GM18951 (cell line): ENCODE measurements around the gene BLMH.

ENCODE experiments used
- POLR2A ChIP-seq: IDR thresholded peaks from 4 replicates; pipeline ENCODE4 v1.6.1; 2011; ENCODE audit warnings: mild to moderate bottlenecking; ENCODE audit not compliant: insufficient read length, insufficient read depth; ENCODE audit errors: extremely low read depth
- in situ Hi-C: fragments of 300-500 bp; cut with MboI; formaldehyde crosslinking; loops from one replicate; pipeline ENCODE4 v1.12.0; 2022; ENCODE audit warnings: low sequenced_read_pairs, mixed read lengths, inconsistent platforms; ENCODE audit not compliant: unreplicated experiment

Gene BLMH

GRCh38 chr17:30323262-30323894, 31.6 kb upstream of the BLMH start:
- in situ Hi-C loops: no loop called here
- TF ChIP-seq POLR2A: no peak

GRCh38 chr17:30321314-30321713, 29.6 kb upstream of the BLMH start:
- in situ Hi-C loops: no loop called here
- TF ChIP-seq POLR2A: no peak

- in situ Hi-C loops: no loop called here
- TF ChIP-seq POLR2A: no peak
These were observed 26.4 kb upstream of the BLMH start for GRCh38 chr17:30318155-30318554.

- TF ChIP-seq POLR2A: no peak
- in situ Hi-C loops: no loop called here
These were observed 25.0 kb upstream of the BLMH start for GRCh38 chr17:30316736-30317135.

GRCh38 chr17:30315106-30315505, 23.4 kb upstream of the BLMH start:
- in situ Hi-C loops: no loop called here
- no peak for TF ChIP-seq POLR2A

GRCh38 chr17:30314474-30314873, 22.7 kb upstream of the BLMH start:
- in situ Hi-C loops: no loop called here
- TF ChIP-seq POLR2A: no peak

- in situ Hi-C loops: no loop called here
- no peak for TF ChIP-seq POLR2A
These were observed 20.5 kb upstream of the BLMH start for GRCh38 chr17:30312226-30312625.

GRCh38 chr17:30310562-30310961, 18.8 kb upstream of the BLMH start:
- no peak for TF ChIP-seq POLR2A
- in situ Hi-C loops: no loop called here

- no peak for TF ChIP-seq POLR2A
- in situ Hi-C loops: no loop called here
These were observed 17.8 kb upstream of the BLMH start for GRCh38 chr17:30309591-30309990.

GRCh38 chr17:30308406-30308805, 16.7 kb upstream of the BLMH start:
- in situ Hi-C loops: no loop called here

GRCh38 chr17:30304778-30305177, 13.0 kb upstream of the BLMH start:
- in situ Hi-C loops: no loop called here
- no peak for TF ChIP-seq POLR2A

More at GRCh38 chr17:30308406-30308805, 16.7 kb upstream of the BLMH start:
- no peak for TF ChIP-seq POLR2A

- in situ Hi-C loops: no loop called here
- no peak for TF ChIP-seq POLR2A
These were observed 10.5 kb upstream of the BLMH start for GRCh38 chr17:30302241-30302640.

- in situ Hi-C loops: no loop called here
- TF ChIP-seq POLR2A: no peak
These were observed 9.1 kb upstream of the BLMH start for GRCh38 chr17:30300818-30301217.

- in situ Hi-C loops: no loop called here
- TF ChIP-seq POLR2A: no peak
These were observed 7.3 kb upstream of the BLMH start for GRCh38 chr17:30299000-30299399.

- TF ChIP-seq POLR2A: no peak
- in situ Hi-C loops: no loop called here
These were observed 6.0 kb upstream of the BLMH start for GRCh38 chr17:30297715-30298114.
